SU-DHL-6 (cell line): Measurements from ENCODE around the gene TTYH1.
"Not testable (repeated sequence)": the region's sequence is repeated elsewhere in the genome, so short reads cannot be mapped to it uniquely, and the experiment has no call there.

Experiments
- CTCF ChIP-seq: fragments of 200-600 bp; sonication (generic); IDR thresholded peaks from one replicate; pipeline ENCODE4 v1.5.1; 2017; ENCODE audit warnings: antibody characterized with exemption, mild to moderate bottlenecking, low read length, moderate library complexity; ENCODE audit not compliant: insufficient read depth, poor library complexity, severe bottlenecking
- EZH2phosphoT487 ChIP-seq: fragments of 200-600 bp; sonication (generic), shearing (Covaris generic); conservative IDR thresholded peaks from 2 replicates; pipeline ENCODE4 v1.6.1; 2018; ENCODE audit warnings: mild to moderate bottlenecking, antibody characterized with exemption, low read length, moderate library complexity, mixed read lengths

GRCh38 chr19:54365798-54366197 lies 49.5 kb upstream of the TTYH1 start:
- TF ChIP-seq CTCF, EZH2phosphoT487: not testable (repeated sequence)
